Stimulated activated CD4-positive, alpha-beta T cell treated with anti-CD3 and anti-CD28 coated beads, TNF-alpha, amount 100 ng/mL, for 48 hours (primary cell): Measurements from ENCODE around the gene KIF4A.
"Not testable (repeated sequence)": the region's sequence is repeated elsewhere in the genome, so short reads cannot be mapped to it uniquely, and the experiment has no call there.

Source experiments
- DNase-seq, 3 donors: peaks; one replicate each; pipeline ENCODE4 v3.0.0-alpha.2; 2020; ENCODE audit warnings: low read depth in 3 of 3

The KIF4A gene

GRCh38 chrX:70289168-70289792 lies 624 bp upstream of the KIF4A start:
- DNase-seq: no peak

- DNase-seq: no peak
Measured at GRCh38 chrX:70292788-70293187, 2.9 kb downstream of the KIF4A start.

DNA sequence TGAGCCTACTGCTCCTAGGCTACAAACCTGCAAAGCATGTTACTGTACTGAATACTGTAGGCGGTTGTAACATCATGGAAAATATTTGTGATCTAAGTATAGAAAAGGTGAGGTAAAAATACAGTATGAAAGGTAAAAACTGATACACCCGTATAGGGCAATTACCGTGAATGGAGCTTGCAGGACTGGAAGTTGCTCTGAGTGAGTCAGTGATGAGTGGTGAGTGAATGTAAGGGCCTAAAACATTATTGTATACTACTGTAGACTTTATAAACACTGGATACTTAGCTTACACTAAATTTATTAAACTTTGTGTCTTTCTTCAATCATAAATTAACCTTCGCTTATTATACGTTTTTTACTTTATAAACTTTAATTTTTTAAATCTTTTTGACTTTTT lies 3.7 kb downstream of the KIF4A start:
- DNase-seq: no peak

GRCh38 chrX:70301716-70302115 lies 11.8 kb downstream of the KIF4A start:
- DNase-seq: no peak

- no peak for DNase-seq
Measured at GRCh38 chrX:70313503-70313902, 23.6 kb downstream of the KIF4A start.

GRCh38 chrX:70322784-70323183 lies 32.9 kb downstream of the KIF4A start:
- DNase-seq: no peak

DNA sequence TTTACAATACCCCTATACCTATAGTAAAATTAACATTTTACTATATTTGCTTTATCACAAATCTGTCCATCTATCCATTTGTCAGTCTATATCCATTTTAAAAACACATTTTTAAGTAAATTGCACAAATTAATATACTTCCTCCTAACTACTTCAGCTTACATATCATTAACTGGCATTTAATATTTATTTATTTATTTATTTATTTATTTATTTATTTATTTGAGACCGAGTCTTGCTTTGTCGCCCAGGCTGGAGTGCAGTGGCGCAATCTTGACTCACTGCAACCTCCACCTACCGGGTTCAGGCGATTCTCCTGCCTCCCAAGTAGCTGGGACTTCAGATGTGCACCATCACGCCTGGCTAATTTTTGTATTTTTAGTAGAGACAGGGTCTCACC lies 33.7 kb downstream of the KIF4A start:
- DNase-seq: not testable (repeated sequence)

DNA sequence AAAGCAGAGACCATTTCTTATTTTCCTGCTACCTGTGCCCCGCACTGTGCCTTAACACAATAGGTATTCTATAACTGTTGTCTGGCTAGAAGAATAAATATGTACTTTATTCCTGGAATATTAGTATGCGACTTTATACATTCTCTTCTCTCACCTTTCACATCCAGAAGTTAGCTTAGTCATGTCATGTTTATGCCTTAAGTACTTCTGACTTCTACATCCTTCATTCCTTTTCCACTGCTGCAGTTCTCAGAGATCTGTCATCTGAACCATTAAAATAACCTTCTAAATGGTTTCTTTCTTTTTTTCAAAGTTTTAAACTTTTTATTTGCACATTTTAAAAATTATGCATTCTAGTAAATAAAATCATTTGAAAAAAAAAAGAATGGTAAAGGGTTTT lies 34.4 kb downstream of the KIF4A start:
- DNase-seq: no peak

- no peak for DNase-seq
Measured at GRCh38 chrX:70331161-70331560, 41.3 kb downstream of the KIF4A start.

GRCh38 chrX:70332600-70332999 lies 42.7 kb downstream of the KIF4A start:
- no peak for DNase-seq

DNA sequence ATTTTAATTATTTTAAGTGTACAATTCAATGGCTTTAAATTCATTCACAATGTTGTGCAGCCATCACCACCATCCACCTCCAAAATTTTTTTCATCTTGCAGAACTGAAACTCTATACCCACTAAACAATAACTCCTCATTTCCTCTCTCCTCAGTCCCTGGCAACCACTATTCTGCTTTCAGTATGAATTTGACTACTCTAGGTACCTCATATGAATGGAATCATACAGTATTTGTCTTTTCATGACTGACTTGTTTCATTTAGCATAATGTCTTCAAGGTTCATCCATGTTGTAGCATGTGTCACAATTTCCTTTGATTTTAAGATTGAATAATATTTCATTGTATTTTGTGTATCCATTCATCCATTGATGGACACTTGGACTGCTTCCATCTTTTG lies 46.9 kb downstream of the KIF4A start:
- DNase-seq: no peak

DNA sequence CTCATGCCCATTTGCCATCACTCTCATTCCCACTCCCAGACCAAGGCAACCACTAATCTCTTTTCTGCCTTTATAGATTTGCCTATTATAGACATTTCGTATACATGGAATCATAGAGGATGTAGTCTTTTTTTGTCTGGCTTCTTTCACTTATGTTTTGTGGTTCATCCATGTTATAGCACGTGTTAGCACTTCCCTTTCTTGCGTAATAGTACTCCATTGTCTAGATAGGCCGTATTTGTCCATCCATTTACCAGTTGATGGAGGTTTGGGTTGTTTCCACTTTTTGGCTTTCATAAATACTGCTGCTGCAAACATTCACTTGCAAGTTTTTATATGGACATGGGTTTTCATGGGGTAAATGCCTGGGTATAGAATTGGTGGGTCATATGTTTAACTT lies 48.4 kb downstream of the KIF4A start:
- DNase-seq: no peak

DNA sequence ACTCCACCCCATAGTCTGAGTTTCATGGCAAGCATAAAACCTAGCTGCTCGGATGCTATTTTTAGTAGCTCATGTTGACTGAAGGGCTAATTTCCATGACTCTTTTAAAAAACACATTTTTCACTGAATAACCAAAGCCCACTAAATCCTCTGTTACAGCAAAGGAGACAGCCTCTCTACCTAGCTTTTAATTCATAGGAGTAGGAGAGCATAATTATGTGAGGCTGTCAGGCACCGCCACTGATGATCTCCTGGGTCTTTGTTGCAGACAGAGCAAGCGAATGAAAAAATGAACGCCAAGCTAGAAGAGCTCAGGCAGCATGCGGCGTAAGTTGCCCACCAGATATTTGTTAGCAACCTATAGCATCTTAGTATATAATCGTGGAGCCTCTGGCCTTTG lies 53.5 kb downstream of the KIF4A start:
- no peak for DNase-seq

- no peak for DNase-seq
Measured at GRCh38 chrX:70346418-70347070, 56.6 kb downstream of the KIF4A start.

DNA sequence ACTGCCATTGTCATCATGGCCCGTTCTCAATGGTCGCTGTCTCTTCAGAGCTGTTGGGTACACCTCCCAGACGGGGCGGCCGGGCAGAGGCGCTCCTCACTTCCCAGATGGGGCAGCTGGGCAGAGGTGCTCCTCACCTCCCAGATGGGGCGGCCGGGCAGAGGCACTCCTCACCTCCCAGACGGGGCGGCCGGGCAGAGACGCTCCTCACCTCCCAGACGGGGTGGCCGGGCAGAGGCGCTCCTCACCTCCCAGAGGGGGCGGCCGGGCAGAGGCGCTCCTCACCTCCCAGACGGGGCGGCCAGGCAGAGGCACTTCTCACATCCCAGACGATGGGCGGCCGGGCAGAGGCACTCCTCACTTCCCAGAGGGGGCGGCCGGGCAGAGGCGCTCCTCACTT lies 58.9 kb downstream of the KIF4A start:
- DNase-seq: not testable (repeated sequence)

DNA sequence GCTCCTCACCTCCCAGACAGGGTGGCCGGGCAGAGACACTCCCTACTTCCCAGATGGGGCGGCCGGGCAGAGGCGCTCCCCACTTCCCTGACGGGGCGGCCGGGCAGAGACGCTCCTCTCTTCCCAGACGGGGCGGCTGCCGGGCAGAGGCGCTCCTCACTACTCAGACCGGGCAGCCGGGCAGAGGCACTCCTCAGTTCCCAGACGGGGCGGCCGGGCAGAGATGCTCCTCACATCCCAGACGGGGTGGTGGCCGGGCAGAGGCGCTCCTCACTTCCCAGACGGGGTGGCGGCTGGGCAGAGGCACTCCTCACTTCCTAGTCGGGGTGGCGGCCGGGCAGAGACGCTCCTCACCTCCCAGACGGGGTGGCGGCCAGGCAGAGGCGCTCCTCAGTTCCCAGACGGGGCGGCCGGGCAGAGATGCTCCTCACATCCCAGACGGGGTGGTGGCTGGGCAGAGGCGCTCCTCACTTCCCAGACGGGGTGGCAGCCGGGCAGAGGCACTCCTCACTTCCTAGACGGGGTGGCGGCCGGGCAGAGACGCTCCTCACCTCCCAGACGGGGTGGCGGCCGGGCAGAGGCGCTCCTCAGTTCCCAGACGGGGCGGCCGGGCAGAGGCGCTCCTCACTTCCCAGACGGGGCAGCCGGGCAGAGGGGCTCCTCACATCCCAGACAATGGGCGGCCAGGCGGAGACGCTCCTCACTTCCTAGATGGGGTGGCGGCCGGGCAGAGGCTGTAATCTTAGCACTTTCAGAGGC lies 59.6 kb downstream of the KIF4A start:
- not testable (repeated sequence) for DNase-seq

- no peak for DNase-seq
Measured at GRCh38 chrX:70352496-70352895, 62.6 kb downstream of the KIF4A start.

DNA sequence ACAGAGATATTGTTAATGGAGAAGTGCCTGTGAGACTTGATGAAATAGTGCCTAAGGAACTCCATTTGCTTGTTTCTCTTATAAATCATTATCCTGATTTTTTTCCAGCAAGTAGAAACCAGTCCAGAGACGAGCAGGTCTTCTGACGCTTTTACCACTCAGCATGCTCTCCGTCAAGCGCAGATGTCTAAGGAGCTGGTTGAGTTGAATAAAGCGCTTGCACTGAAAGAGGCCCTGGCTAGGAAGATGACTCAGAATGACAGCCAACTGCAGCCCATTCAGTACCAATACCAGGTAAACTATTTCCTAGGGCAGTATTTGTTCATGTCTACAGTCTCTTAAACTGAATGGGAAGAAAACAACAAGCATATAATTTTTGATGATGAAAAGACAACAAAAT lies 63.6 kb downstream of the KIF4A start:
- no peak for DNase-seq

- no peak for DNase-seq
Measured at GRCh38 chrX:70354716-70355115, 64.8 kb downstream of the KIF4A start.

GRCh38 chrX:70359458-70359857 lies 69.6 kb downstream of the KIF4A start:
- DNase-seq: no peak

GRCh38 chrX:70360366-70360765 lies 70.5 kb downstream of the KIF4A start:
- no peak for DNase-seq

DNA sequence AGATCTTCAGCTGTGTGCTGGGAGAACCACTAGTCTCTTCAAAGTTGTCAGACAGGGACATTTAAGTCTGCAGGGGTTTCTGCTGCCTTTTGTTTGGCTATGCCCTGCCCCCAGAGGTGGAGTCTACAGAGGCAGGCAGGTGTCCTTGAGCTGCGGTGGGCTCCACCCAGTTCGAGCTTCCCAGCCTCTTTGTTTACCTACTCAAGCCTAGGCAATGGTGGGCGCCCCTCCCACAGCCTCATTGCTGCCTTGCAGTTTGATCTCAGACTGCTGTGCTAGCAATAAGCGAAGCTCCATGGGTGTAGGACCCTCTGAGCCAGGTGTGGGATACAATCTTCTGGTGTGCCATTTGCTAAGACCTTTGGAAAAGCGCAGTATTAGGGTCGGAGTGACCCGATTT lies 78.8 kb downstream of the KIF4A start:
- DNase-seq: not testable (repeated sequence)

GRCh38 chrX:70386235-70386634 lies 96.3 kb downstream of the KIF4A start:
- no peak for DNase-seq
